CD4-positive, alpha-beta T cell treated with Interleukin-10 for 1 hour (primary cell): ENCODE data around the gene SH3PXD2A.
"Not testable (repeated sequence)": the region's sequence is repeated elsewhere in the genome, so short reads cannot be mapped to it uniquely, and the experiment has no call there.

ENCODE experiments used
- DNase-seq: peaks from one replicate; pipeline ENCODE4 v3.0.0-alpha.2; 2020

The SH3PXD2A gene

GRCh38 chr10:103614306-103615158 is 240.8 kb downstream of the SH3PXD2A start:
- no peak for DNase-seq

- DNase-seq: no peak
Observed at GRCh38 chr10:103613616-103614015, 241.8 kb downstream of the SH3PXD2A start.

GRCh38 chr10:103612462-103613365 is 242.7 kb downstream of the SH3PXD2A start:
- no peak for DNase-seq

GRCh38 chr10:103610921-103611511 is 244.4 kb downstream of the SH3PXD2A start:
- no peak for DNase-seq

GRCh38 chr10:103610083-103610472 is 245.3 kb downstream of the SH3PXD2A start:
- no peak for DNase-seq

GRCh38 chr10:103609231-103610082 is 245.9 kb downstream of the SH3PXD2A start:
- no peak for DNase-seq

GRCh38 chr10:103608056-103608455 is 247.3 kb downstream of the SH3PXD2A start:
- DNase-seq: not testable (repeated sequence)

- not testable (repeated sequence) for DNase-seq
Observed at GRCh38 chr10:103607051-103607450, 248.3 kb downstream of the SH3PXD2A start.

- not testable (repeated sequence) for DNase-seq
Observed at GRCh38 chr10:103606097-103606438, 249.3 kb downstream of the SH3PXD2A start.

- peak; percentile 57 for DNase-seq
Observed at GRCh38 chr10:103605359-103606096, 249.8 kb downstream of the SH3PXD2A start.

- DNase-seq: no peak
Observed at GRCh38 chr10:103603382-103603781, 252.0 kb downstream of the SH3PXD2A start.

GRCh38 chr10:103602852-103603155 is 252.6 kb downstream of the SH3PXD2A start:
- no peak for DNase-seq

GRCh38 chr10:103602028-103602851 is 253.1 kb downstream of the SH3PXD2A start:
- DNase-seq: no peak

GRCh38 chr10:103600956-103601569 is 254.3 kb downstream of the SH3PXD2A start:
- no peak for DNase-seq

GRCh38 chr10:103600325-103600724 is 255.1 kb downstream of the SH3PXD2A start:
- DNase-seq: no peak

GRCh38 chr10:103599907-103600306 is 255.5 kb downstream of the SH3PXD2A start:
- DNase-seq: no peak

GRCh38 chr10:103599211-103599610 is 256.2 kb downstream of the SH3PXD2A start:
- DNase-seq: no peak

- DNase-seq: peak; percentile 12
Observed at GRCh38 chr10:103598654-103599115, 256.7 kb downstream of the SH3PXD2A start.

- DNase-seq: no peak
Observed at GRCh38 chr10:103597003-103597402, 258.4 kb downstream of the SH3PXD2A start.
